Chondrocyte (in vitro differentiated cells): ENCODE data around the gene NKX2-8. TPM values are rescaled to one million over a fixed set of nuclear protein-coding genes. Genes with fewer than 3 reads are reported as not detected.

Source experiments
- DNase-seq: peaks from one replicate; pipeline ENCODE4 v3.0.0; 2021; ENCODE audit warnings: mixed read lengths, low spot score
- H3K27ac Mint-ChIP-seq: one replicate; pipeline ENCODE4 v1.8.0; 2021; ENCODE audit warnings: mild to moderate bottlenecking, moderate library complexity, mixed read lengths; ENCODE audit not compliant: unreplicated experiment
- H3K27me3 Mint-ChIP-seq: 2 replicates; pipeline ENCODE4 v1.8.0; 2021; ENCODE audit warnings: low read depth, mixed read lengths
- H3K36me3 Mint-ChIP-seq: 2 replicates; pipeline ENCODE4 v1.8.0; 2021; ENCODE audit warnings: low read depth, mixed read lengths
- H3K4me1 Mint-ChIP-seq: 2 replicates; pipeline ENCODE4 v1.8.0; 2021; ENCODE audit warnings: low read depth, mild to moderate bottlenecking, mixed read lengths
- H3K4me3 Mint-ChIP-seq: one replicate; pipeline ENCODE4 v1.8.0; 2021; ENCODE audit warnings: mild to moderate bottlenecking, moderate library complexity, mixed read lengths; ENCODE audit not compliant: unreplicated experiment
- H3K9me3 Mint-ChIP-seq: 2 replicates; pipeline ENCODE4 v1.8.0; 2021; ENCODE audit warnings: low read depth, mixed read lengths
- total RNA-seq: library from RNA; stranded (reverse); gene quantifications from 3 replicates; pipeline ENCODE4 v1.2.1, GENCODE V29; 2021
- TF ChIP-seq, protein P1 (sequence below): fragments of 200-600 bp; sonication (generic); IDR thresholded peaks from 2 replicates; pipeline ENCODE4 v1.5.0; 2021; ENCODE audit warnings: antibody characterized with exemption, mild to moderate bottlenecking, moderate library complexity

NKX2-8 gene
- total RNA-seq, 1 donor from 2014 or later = not detected

DNA sequence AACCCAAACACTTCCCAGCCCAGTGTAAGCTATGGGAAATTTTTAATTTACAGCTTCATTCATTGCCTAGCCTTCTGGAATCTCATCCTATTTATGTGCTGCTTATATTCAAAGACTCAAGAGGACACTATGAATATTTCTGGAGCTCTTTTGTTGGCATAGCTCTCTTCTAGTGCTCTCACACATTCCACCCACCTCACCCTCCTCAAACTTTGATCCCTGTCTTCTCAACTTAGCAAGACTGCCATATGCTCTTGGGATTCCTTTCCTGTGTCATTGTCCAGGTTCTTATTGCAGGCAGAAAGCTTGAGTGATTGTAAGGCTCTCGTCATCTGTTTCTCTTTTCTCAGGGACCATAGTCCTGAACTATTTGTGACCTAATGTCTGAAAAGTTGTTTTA is 44.4 kb downstream of the NKX2-8 start:
- peaks cover 33% of the 10 kb centered on the region for H3K27me3 Mint-ChIP-seq
- H3K9me3 Mint-ChIP-seq = peaks cover 22% of the 10 kb centered on the region
- no peak overlapping the region for H3K27ac Mint-ChIP-seq
- H3K4me1 Mint-ChIP-seq = no peaks in the 10 kb centered on the region
- TF ChIP-seq, protein P1, sequence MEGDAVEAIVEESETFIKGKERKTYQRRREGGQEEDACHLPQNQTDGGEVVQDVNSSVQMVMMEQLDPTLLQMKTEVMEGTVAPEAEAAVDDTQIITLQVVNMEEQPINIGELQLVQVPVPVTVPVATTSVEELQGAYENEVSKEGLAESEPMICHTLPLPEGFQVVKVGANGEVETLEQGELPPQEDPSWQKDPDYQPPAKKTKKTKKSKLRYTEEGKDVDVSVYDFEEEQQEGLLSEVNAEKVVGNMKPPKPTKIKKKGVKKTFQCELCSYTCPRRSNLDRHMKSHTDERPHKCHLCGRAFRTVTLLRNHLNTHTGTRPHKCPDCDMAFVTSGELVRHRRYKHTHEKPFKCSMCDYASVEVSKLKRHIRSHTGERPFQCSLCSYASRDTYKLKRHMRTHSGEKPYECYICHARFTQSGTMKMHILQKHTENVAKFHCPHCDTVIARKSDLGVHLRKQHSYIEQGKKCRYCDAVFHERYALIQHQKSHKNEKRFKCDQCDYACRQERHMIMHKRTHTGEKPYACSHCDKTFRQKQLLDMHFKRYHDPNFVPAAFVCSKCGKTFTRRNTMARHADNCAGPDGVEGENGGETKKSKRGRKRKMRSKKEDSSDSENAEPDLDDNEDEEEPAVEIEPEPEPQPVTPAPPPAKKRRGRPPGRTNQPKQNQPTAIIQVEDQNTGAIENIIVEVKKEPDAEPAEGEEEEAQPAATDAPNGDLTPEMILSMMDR = no peak
- DNase-seq = no peak
- no peaks in the 10 kb centered on the region for H3K36me3 Mint-ChIP-seq
- no peak overlapping the region for H3K4me3 Mint-ChIP-seq

Other genes starting within 250 kb of the NKX2-8 start
- not detected in 3 replicates for gene NKX2-1, start 62.4 kb downstream of the NKX2-8 start, total RNA-seq
- gene PAX9, start 79.2 kb upstream of the NKX2-8 start, total RNA-seq = 0.17 to 0.28 TPM in 2 of 3 replicates, not detected in the other